Right atrium auricular region (tissue), 2 donors: ENCODE measurements around the gene RBBP8. TPM values are rescaled to one million over a fixed set of nuclear protein-coding genes. Genes with fewer than 3 reads are reported as not detected.

Source experiments
- DNase-seq: peaks from one replicate; pipeline ENCODE4 v3.0.0-alpha.2; 2019; ENCODE audit warnings: low spot score
- H3K27ac ChIP-seq, 2 donors: fragments of 200-600 bp; sonication (generic); 1 replicate in 1 of 2; 2 replicates in 1 of 2; pipeline ENCODE4 v1.5.1; 2016 to 2019
- H3K27me3 ChIP-seq, 2 donors: fragments of 200-600 bp; sonication (generic); one replicate each; pipeline versions ENCODE4 v1.5.1 to v1.6.0; 2017 to 2019
- H3K36me3 ChIP-seq: fragments of 200-600 bp; sonication (generic); one replicate; pipeline ENCODE4 v1.5.1; 2016
- H3K4me1 ChIP-seq, 2 donors: fragments of 200-600 bp; sonication (generic); one replicate each; pipeline versions ENCODE4 v1.5.1 to v1.6.0; 2017 to 2019
- H3K4me3 ChIP-seq, 2 donors: fragments of 200-600 bp; sonication (generic); 1 replicate in 1 of 2; 2 replicates in 1 of 2; pipeline ENCODE4 v1.5.1; 2017 to 2019; ENCODE audit warnings: mild to moderate bottlenecking in 1 of 2, moderate library complexity in 1 of 2
- H3K9me3 ChIP-seq, 2 donors: fragments of 200-600 bp; sonication (generic); one replicate each; pipeline ENCODE4 v1.5.1; 2019
- total RNA-seq, 2 donors: library from RNA; depleted of rRNA; stranded (reverse); fragments of >200 nt; gene quantifications; one replicate each; pipeline ENCODE4 v1.1.0, GENCODE V29; 2016
- TF ChIP-seq, protein P1 (sequence below), 2 donors: fragments of 200-600 bp; sonication (generic); IDR thresholded peaks; one replicate each; pipeline ENCODE4 v1.5.1; 2019; ENCODE audit warnings: antibody characterized with exemption in 2 of 2

Gene RBBP8
- total RNA-seq, 2 donors from 2014 or later: 7.2 to 7.6 TPM

GRCh38 chr18:23068570-23069310, 135.6 kb downstream of the RBBP8 start:
- no peak for DNase-seq
- H3K36me3 ChIP-seq: no peaks in the 10 kb centered on the region
- TF ChIP-seq, protein P1, sequence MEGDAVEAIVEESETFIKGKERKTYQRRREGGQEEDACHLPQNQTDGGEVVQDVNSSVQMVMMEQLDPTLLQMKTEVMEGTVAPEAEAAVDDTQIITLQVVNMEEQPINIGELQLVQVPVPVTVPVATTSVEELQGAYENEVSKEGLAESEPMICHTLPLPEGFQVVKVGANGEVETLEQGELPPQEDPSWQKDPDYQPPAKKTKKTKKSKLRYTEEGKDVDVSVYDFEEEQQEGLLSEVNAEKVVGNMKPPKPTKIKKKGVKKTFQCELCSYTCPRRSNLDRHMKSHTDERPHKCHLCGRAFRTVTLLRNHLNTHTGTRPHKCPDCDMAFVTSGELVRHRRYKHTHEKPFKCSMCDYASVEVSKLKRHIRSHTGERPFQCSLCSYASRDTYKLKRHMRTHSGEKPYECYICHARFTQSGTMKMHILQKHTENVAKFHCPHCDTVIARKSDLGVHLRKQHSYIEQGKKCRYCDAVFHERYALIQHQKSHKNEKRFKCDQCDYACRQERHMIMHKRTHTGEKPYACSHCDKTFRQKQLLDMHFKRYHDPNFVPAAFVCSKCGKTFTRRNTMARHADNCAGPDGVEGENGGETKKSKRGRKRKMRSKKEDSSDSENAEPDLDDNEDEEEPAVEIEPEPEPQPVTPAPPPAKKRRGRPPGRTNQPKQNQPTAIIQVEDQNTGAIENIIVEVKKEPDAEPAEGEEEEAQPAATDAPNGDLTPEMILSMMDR (IDR thresholded peaks at IDR 0.05): no peak

DNA sequence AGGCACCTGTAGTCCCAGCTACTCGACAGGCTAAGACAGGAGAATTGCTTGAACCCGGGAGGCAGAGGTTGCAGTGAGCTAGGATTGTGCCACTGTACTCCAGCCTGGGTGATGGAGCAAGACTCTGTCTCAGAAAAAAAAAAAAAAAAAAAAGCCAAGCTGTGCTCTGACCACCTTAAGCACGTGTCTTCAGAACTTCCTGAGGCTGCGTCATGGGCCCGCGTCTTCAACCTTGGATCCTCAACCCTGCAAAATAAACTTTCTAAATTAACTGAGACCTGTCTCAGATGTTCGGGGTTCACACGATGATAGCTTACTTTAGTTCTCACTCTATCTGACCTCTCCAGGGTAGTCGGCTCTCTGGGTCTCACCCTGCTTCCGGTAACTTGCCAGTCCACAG, 136.4 kb downstream of the RBBP8 start:
- Histone ChIP-seq H3K36me3 (no peaks in the 10 kb centered on the region), H3K4me3 (no peak overlapping the region), H3K4me1 (no peaks in the 10 kb centered on the region), H3K9me3 (no peaks in the 10 kb centered on the region), H3K27me3 (no peaks in the 10 kb centered on the region), H3K27ac (no peak overlapping the region)
- no peak for DNase-seq
- TF ChIP-seq, protein P1 (IDR thresholded peaks at IDR 0.05): no peak

More at GRCh38 chr18:23068570-23069310, 135.6 kb downstream of the RBBP8 start:
- no peak overlapping the region for H3K27ac ChIP-seq
- H3K4me3 ChIP-seq: no peak overlapping the region
- no peaks in the 10 kb centered on the region for H3K27me3 ChIP-seq
- H3K4me1 ChIP-seq: no peaks in the 10 kb centered on the region
- H3K9me3 ChIP-seq: no peaks in the 10 kb centered on the region

- no peaks in the 10 kb centered on the region for H3K36me3 ChIP-seq
- no peak overlapping the region for H3K4me3 ChIP-seq
- no peak for DNase-seq
- TF ChIP-seq, protein P1 (IDR thresholded peaks at IDR 0.05): no peak
- H3K27me3 ChIP-seq: no peaks in the 10 kb centered on the region
- no peak overlapping the region for H3K27ac ChIP-seq
- H3K4me1 ChIP-seq: no peaks in the 10 kb centered on the region
- no peaks in the 10 kb centered on the region for H3K9me3 ChIP-seq
Measured at GRCh38 chr18:23069898-23070297, 136.8 kb downstream of the RBBP8 start.

DNA sequence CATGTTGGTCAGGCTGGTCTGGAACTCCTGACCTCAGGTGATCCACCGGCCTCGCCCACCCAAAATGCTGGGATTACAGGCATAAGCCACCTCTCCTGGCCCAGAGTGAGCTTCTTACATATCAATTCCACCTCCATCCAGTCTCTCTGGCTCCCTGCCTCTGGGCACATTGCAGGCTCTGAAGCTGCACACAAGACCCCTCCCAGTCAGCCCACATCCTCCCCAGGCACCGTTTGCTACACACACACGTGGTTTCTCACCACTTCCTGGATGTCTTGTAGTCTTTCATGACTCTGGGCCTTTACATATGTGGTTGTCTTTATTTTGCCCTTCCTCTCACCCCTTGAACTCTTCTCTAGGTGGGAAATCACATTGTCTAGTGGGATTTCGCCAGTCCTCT, 138.2 kb downstream of the RBBP8 start:
- TF ChIP-seq, protein P1 (IDR thresholded peaks at IDR 0.05): no peak
- H3K4me3 ChIP-seq: no peak overlapping the region
- no peaks in the 10 kb centered on the region for H3K9me3 ChIP-seq
- no peaks in the 10 kb centered on the region for H3K36me3 ChIP-seq
- no peaks in the 10 kb centered on the region for H3K27me3 ChIP-seq
- no peak for DNase-seq
- H3K4me1 ChIP-seq: no peaks in the 10 kb centered on the region
- no peak overlapping the region for H3K27ac ChIP-seq

DNA sequence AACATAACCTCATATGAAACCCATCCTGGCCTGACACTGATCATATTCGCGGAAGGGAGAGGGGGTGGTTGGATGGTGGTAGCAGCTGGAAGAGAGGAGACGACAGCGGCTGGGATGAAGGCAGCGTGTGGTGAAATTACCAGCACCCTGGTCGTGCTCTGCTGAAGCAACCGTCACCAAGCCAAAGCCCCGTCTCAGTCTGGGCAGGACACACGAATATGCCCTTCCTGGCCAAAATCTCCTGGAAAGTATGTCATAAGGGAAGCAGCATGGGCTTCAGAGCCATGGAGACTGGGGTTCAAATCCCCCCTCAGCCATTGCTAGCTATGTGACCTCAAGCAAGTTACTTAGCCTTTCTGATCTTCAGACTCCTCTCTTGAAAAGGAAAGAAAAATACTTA, 139.0 kb downstream of the RBBP8 start:
- Histone ChIP-seq H3K27ac (no peak overlapping the region), H3K4me3 (no peak overlapping the region), H3K27me3 (no peaks in the 10 kb centered on the region), H3K9me3 (no peaks in the 10 kb centered on the region), H3K36me3 (no peaks in the 10 kb centered on the region), H3K4me1 (no peaks in the 10 kb centered on the region)
- no peak for DNase-seq
- TF ChIP-seq, protein P1 (IDR thresholded peaks at IDR 0.05): no peak
